GM13976 (cell line): ENCODE data around the gene ARRDC4.

ENCODE experiments used
- DNase-seq: peaks from one replicate; pipeline ENCODE4 v3.0.0; 2012; ENCODE audit warnings: low spot score
- in situ Hi-C: fragments of 300-500 bp; cut with MboI; formaldehyde crosslinking; loops from one replicate; pipeline ENCODE4 v1.12.0; 2022; ENCODE audit warnings: low sequenced_read_pairs, mixed read lengths, inconsistent platforms; ENCODE audit not compliant: unreplicated experiment
- TF ChIP-seq, protein P1 (sequence below): IDR thresholded peaks from 2 replicates; pipeline ENCODE4 v1.5.1; 2012; ENCODE audit warnings: borderline replicate concordance, mild to moderate bottlenecking; ENCODE audit not compliant: insufficient read depth; ENCODE audit errors: extremely low read depth, missing control alignments, control extremely low read depth

ARRDC4 gene

DNA sequence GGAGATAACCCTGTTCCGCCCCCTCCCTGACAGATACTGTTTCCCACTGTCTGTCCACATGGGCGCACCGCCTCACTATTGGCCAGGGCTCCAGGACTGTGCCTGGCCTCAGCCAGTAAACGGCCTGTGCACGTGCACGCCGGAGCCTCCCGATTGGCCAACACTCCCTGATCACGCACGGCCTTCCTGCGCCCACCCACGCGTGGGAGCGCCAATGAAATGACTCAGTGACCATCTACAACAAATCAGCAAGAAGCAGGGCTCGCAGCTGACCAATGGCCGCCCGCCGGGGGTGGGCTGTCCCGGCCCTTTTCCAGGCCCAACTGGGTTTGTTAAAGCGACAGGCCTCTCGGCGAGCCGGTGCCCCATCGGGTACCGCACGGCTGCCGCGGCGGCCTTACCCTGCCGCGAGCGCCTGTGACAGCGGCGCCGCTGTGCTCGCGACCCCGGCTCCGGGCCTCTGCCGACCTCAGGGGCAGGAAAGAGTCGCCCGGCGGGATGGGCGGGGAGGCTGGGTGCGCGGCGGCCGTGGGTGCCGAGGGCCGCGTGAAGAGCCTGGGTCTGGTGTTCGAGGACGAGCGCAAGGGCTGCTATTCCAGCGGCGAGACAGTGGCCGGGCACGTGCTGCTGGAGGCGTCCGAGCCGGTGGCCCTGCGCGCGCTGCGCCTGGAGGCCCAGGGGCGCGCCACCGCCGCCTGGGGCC, at the start of gene ARRDC4:
ARRDC4 (plus strand) TSS at position 340 of the 703 bp plus-strand sequence; CDS start at position 499, 159 bp downstream.
- TF ChIP-seq, protein P1, sequence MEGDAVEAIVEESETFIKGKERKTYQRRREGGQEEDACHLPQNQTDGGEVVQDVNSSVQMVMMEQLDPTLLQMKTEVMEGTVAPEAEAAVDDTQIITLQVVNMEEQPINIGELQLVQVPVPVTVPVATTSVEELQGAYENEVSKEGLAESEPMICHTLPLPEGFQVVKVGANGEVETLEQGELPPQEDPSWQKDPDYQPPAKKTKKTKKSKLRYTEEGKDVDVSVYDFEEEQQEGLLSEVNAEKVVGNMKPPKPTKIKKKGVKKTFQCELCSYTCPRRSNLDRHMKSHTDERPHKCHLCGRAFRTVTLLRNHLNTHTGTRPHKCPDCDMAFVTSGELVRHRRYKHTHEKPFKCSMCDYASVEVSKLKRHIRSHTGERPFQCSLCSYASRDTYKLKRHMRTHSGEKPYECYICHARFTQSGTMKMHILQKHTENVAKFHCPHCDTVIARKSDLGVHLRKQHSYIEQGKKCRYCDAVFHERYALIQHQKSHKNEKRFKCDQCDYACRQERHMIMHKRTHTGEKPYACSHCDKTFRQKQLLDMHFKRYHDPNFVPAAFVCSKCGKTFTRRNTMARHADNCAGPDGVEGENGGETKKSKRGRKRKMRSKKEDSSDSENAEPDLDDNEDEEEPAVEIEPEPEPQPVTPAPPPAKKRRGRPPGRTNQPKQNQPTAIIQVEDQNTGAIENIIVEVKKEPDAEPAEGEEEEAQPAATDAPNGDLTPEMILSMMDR: no peak
- in situ Hi-C loops: no loop called here
- DNase-seq: peak; percentile 68

GRCh38 chr15:97914711-97915110, 45.8 kb upstream of the ARRDC4 start:
- in situ Hi-C loops: no loop called here
- DNase-seq: no peak
- TF ChIP-seq, protein P1: no peak

DNA sequence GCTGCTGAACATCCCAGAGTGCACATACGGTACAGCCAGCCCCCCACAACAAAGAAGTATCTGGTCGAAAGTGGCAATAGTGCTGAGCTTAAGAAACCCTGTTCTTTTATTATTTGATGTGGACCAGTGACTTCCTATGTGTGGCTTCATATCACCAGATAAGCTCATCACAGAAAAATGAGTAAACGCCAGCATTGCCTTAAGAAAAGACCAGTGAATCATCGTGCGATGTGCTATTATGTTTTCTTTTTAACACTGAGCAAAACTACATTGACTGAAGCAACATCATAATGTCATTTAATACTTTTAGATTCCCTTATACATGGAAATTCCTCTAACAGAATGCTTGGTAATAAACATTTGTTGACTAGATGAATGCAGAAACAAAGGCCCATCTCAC, 45.2 kb upstream of the ARRDC4 start:
- TF ChIP-seq, protein P1: no peak
- in situ Hi-C loops: no loop called here
- no peak for DNase-seq

DNA sequence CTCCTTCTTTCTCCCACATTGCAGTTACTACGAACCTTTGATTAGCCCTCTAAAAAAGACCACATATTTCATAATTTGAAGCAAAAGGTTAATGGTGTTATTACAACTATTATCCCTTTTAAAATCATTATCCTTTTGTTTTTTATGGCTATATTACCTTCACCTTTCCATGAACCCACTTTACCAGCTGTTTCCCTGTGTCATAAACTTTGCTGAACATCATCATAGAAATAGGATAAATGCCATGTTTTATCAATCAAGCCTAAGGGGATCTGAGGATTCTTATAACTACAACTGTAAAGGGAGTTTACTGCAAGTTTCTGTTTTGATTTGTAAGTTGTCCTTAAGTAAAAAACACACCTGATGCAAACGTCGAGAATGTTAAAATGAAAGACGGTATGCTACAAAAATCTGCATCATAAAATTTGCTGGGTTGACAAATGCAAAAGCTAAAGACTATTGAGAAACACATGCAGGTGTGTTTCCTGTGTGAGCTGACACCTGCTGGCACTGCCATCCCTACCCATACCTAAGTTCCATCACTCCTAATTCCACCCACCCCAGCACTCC, 39.1 kb upstream of the ARRDC4 start:
- in situ Hi-C loops: no loop called here
- TF ChIP-seq, protein P1: no peak
- no peak for DNase-seq

- in situ Hi-C loops: no loop called here
- TF ChIP-seq, protein P1: no peak
- DNase-seq: no peak
Measured at GRCh38 chr15:97929456-97930229, 30.9 kb upstream of the ARRDC4 start.

DNA sequence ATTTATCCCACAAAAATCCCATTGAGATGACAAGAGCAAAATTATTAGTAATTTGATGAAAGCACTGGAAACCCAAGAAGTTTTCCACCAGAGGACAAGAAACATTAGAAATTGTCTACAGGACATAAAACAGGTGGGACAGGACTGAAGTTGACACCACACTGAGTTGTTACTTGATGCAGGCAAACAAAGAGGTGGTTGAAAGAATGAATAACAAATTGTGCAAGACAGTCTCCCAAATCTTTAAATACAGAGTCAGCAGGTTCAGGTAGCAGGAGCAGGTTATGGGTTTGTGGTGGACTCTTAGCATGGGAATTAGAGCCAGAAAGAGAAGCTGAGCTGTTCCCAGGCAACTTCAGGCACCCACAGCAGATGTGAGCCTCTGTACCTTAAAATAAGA, 30.3 kb upstream of the ARRDC4 start:
- TF ChIP-seq, protein P1: no peak
- no peak for DNase-seq
- in situ Hi-C loops: no loop called here
